ENCODE data around the gene CLDN24. TPM values are rescaled to one million over a fixed set of nuclear protein-coding genes. Genes with fewer than 3 reads are reported as not detected.
"Not testable (repeated sequence)": the region's sequence is repeated elsewhere in the genome, so short reads cannot be mapped to it uniquely, and the experiment has no call there.

The CLDN24 gene
- total RNA-seq, 1 donor from 2014 or later: not detected

- intact Hi-C loops (cut with micrococcal nuclease): no loop called here
These were observed 25.3 kb upstream of the CLDN24 start for GRCh38 chr4:183347566-183347965.

DNA sequence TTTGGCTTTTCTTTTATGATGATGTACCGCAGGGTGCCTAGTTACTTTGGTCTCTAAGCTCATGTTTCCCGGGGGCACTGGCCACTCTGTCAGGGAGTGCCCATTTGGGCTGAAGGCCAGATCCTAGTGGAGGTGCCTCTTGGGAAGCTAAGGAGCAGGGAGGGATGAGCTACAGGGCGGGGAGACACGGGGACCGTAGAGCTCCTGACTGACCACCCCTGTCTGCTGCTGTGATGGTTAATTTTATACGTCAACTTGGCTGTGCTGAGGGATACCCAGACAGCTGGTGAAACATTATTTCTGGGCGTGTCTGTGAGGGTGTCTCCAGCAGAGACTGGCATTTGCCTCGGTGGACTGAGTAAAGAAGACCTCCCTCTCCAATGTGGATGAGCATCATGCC, 24.9 kb upstream of the CLDN24 start:
- intact Hi-C loops (cut with micrococcal nuclease): no loop called here

DNA sequence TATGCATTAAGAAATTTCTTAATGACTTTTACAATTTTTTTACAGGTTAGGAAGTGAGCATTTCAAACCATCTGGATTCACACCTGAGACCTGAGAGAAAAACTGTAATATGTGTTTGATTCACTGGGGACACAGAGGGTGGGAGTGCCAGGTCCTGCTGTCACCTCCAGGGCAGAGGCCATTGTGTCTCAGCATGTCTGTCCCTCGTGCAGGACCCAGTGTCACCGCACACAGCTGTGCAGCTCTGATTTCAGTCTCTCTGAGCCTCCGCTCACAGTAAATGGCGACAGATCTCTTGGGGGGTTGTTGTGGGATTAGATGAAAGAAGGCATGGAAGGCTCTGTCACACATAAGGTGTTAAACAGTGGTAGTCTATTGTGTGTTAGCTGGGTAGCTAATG, 23.0 kb upstream of the CLDN24 start:
- intact Hi-C loops (cut with micrococcal nuclease): no loop called here

- intact Hi-C loops (cut with micrococcal nuclease): no loop called here
These were observed 22.5 kb upstream of the CLDN24 start for GRCh38 chr4:183344523-183345255.

DNA sequence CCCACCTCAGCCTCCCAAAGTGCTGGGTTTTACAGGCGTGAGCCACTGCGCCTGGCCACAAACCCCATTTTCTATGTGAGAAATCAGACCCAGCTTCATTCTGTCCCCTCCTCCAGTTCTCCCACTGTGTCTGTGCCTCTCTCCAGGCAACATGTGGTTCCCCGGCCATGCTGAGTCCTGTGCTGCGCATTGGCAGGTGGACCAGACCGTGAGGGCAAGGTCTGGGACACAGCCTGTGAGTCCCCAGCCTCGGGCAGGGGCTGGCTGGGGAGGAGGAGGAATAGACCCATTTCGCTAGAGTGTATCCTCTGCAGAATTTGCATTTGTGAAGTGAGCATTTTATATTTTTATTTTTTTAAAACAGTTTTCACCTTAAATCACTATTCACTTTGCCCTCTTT, 21.5 kb upstream of the CLDN24 start:
- intact Hi-C loops (cut with micrococcal nuclease): no loop called here

DNA sequence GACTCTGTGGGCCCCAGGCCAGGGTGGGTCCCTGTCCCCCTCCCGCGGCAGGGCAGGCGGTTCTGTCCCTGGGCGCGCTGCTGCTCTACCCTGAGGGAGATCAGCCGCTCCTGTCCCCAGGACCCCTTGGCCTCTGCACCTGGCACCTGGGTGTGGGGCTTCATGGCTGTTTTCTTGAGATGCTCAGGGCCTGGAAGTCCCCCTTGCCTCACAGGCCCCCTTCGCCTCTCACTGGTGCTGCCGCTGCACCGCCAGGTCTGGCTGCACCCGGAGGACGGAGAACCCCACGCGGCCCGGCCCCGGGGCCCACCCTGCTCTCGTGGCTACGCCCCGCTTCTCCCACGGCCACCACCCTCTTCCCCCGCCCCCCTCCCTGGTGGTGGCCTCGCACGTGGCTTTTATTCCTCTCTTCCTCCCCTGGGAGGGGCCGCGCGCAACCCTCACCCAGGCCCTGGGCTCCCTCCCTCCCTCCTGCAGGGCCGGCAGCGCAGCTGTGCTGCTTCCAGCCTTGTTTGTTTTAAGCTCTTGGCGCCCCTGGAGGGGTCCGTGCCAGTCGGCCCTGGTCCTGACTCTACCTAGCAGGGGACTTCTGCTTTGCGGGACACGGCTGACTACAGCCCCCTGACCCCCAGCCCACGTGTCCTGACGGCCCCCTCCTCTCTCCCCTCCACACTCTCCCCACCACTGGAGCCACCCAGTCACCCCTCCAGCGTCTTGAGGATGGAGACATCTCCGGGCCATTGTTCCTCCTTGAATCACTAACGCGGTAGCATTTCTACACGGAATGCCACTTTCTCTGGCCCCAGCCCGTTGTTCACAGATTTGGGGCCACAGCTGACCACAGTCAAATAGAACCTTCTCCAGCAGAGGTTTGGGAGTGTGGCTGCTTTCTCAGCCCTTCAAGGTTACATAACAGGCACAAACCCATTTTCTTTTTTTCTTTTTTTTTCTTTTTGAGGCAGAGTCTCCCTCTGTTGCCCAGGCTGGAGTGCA, 20.6 kb upstream of the CLDN24 start:
- intact Hi-C loops (cut with micrococcal nuclease): no loop called here

DNA sequence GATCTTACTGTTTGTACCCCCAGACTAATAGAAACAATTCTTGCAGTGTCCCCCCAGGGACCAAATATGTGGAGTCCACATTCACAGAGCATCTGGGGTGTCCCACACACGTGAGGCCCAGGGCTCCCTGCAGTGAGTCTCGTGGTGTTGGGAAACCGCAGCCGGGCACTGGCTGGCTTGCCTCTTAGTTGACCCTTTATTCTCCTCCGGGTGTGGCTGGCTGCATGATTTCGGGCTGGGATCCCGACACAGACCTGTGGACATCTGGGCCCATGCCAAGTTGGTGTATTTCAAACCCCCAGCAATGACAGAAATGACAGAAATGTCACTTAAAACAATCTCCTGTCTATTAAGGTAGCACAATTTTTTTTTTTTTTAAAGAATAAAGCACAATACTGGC, 15.6 kb upstream of the CLDN24 start:
- intact Hi-C loops (cut with micrococcal nuclease): no loop called here

GRCh38 chr4:183337349-183337748, 15.1 kb upstream of the CLDN24 start:
- intact Hi-C loops (cut with micrococcal nuclease): no loop called here

GRCh38 chr4:183335369-183335940, 13.2 kb upstream of the CLDN24 start:
- intact Hi-C loops (cut with micrococcal nuclease): no loop called here

DNA sequence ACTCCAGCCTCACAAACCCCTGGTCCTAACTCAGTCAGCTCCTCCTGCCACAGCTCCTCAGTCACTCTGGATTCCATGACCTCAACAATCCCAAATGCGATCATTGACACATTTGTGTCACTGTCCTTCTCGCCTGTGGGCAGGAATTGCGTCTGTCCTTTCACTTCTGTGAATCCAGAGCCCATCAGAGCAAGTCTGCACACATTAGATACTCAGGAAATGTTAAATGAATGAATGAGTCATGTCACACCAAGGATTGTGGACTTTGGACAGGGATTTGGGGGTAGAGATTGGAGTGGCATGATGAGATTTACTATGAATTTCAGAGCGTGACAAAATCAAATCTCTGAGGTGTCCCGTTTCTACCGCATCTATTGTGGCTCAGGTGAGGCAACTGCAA, 11.8 kb upstream of the CLDN24 start:
- intact Hi-C loops (cut with micrococcal nuclease): no loop called here

GRCh38 chr4:183333202-183333601, 11.0 kb upstream of the CLDN24 start:
- intact Hi-C loops (cut with micrococcal nuclease): no loop called here

DNA sequence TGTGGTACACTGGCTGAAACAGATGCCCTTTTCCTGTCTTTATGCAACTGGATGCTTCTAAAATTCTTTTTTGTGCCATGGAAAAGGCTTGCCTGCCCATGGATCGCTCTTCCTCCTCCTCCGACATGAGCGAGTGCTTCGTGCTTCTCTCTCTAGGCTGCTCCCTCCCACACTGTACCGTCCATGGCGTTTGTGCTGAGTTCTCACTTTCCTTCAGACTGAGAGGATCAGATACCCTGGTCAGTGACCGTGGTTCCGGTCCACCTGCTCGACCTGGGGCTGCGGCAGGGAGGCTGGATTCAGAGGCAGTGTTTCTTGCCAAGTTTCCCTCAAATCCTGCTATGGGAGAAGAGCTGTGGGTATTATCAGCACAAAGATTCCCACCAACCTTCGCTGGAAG, 10.2 kb upstream of the CLDN24 start:
- intact Hi-C loops (cut with micrococcal nuclease): no loop called here

DNA sequence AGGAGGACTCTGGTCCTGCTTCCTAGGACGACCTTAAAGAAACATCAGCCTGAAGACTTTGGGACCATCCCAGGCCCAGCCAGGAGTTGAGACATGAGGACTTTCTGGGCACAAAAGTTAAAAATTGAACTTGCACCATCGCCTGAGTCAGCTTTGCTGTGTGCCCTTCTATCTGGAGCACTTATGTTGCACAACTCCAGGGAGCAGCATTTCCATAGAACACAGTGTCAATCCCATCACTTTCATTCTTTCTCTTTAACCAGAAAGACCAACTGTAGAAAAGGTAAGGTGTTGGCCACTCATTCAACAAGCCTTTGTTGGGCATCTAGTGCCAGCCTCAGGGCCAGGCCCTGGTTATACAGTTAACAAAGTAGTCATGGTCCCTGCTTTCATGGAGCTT, 8.6 kb upstream of the CLDN24 start:
- intact Hi-C loops (cut with micrococcal nuclease): no loop called here

GRCh38 chr4:183329954-183330742, 7.9 kb upstream of the CLDN24 start:
- intact Hi-C loops (cut with micrococcal nuclease): no loop called here

- intact Hi-C loops (cut with micrococcal nuclease): no loop called here
These were observed 7.0 kb upstream of the CLDN24 start for GRCh38 chr4:183329244-183329643.

- intact Hi-C loops (cut with micrococcal nuclease): no loop called here
These were observed 6.6 kb upstream of the CLDN24 start for GRCh38 chr4:183328832-183329231.

DNA sequence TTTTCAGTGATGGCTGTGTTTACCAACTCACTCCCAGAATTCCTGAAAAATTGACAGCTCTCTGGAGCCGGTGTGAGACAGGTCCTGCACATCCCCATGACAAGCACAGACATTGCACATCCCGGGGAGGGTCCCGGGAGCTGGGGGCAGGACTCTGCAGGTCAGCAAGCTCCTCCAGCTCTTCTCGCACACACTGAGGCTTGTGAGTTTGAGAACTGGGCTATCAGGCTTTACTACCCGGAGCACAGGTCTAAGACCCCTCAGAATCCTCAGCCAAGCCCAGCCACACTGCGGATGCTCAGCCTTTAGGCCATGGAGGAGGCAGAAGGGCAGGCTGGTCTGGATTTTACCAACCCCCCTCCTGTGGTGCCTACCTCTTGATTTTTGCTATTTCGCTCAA, 5.6 kb upstream of the CLDN24 start:
- intact Hi-C loops (cut with micrococcal nuclease): no loop called here

DNA sequence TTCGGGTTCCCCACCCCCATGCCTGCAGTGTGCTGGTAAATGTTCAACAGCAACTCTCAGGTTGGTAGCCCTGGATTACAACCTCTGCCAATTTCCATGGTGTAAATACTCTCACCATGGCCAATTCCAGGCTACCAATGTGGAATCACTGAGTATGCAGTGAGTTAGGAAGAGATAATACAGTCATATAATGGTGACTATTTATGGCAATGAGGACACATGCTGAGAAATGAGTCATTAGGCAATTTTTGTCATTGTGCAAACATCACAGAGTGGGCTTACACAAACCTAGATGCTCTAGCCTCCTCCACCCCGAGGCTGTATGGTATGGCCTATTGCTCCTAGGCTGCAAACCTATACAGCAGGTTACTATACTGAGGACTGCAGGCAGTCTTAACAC, 4.6 kb upstream of the CLDN24 start:
- intact Hi-C loops (cut with micrococcal nuclease): no loop called here

- intact Hi-C loops (cut with micrococcal nuclease): not testable (repeated sequence)
These were observed 4.2 kb upstream of the CLDN24 start for GRCh38 chr4:183326387-183326786.

DNA sequence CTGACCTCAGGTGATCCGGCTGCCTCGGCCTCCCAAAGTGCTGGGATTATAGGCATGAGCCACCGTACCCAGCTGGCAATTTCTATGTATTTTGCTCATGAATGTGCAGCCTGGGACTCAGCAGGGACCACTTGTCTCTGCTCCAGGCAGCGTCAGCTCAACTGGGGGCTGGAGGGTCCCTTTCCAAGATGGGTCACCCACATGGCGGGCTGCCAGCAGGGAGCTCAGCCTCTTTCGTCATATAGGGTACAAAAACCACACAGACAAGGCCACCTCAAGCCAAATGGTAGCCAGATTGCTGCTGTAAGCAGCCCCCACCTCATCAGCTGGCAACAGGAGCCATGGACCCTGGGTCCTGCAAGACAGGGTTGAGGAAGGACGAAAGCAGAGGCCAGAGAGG, 2.4 kb upstream of the CLDN24 start:
- intact Hi-C loops (cut with micrococcal nuclease): no loop called here

- intact Hi-C loops (cut with micrococcal nuclease): not testable (repeated sequence)
These were observed 1.8 kb upstream of the CLDN24 start for GRCh38 chr4:183324056-183324455.
